SH-SY5Y (cell line): ENCODE data around the gene TEAD1.

ENCODE experiments used
- GATA2 ChIP-seq: IDR thresholded peaks from 2 replicates; pipeline ENCODE4 v1.6.1; 2011; ENCODE audit warnings: mild to moderate bottlenecking, low read depth, low read length
- GATA3 ChIP-seq: IDR thresholded peaks from 2 replicates; pipeline ENCODE4 v1.6.1; 2011; ENCODE audit warnings: low read depth, mild to moderate bottlenecking, low read length, moderate library complexity

DNA sequence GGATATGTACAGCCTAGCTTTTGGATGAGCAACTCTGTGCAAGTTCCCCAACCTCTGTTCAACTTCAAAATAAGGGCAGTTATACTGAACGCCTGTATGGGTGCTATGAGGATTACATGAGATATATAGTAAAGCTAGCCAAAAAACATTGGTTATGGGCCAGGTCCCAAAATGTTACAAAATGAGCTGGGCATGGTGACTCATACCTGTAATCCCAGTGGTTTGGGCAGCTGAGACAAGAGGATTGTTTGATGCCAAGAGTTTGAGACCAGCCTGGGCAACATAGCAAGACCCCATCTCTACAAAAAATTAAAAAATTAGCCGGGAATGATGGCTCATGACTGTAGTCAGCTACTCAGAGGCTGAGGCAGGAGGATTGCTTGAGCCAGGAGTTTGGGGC lies 118.4 kb downstream of the TEAD1 start:
- no peak for TF ChIP-seq GATA3
- TF ChIP-seq GATA2: no peak
